ENCODE data around the gene IL11. TPM values are rescaled to one million over a fixed set of nuclear protein-coding genes. Genes with fewer than 3 reads are reported as not detected.
"Not testable (repeated sequence)": the region's sequence is repeated elsewhere in the genome, so short reads cannot be mapped to it uniquely, and the experiment has no call there.

Gene IL11
- total and polyA plus RNA-seq, 5 donors = not detected

DNA sequence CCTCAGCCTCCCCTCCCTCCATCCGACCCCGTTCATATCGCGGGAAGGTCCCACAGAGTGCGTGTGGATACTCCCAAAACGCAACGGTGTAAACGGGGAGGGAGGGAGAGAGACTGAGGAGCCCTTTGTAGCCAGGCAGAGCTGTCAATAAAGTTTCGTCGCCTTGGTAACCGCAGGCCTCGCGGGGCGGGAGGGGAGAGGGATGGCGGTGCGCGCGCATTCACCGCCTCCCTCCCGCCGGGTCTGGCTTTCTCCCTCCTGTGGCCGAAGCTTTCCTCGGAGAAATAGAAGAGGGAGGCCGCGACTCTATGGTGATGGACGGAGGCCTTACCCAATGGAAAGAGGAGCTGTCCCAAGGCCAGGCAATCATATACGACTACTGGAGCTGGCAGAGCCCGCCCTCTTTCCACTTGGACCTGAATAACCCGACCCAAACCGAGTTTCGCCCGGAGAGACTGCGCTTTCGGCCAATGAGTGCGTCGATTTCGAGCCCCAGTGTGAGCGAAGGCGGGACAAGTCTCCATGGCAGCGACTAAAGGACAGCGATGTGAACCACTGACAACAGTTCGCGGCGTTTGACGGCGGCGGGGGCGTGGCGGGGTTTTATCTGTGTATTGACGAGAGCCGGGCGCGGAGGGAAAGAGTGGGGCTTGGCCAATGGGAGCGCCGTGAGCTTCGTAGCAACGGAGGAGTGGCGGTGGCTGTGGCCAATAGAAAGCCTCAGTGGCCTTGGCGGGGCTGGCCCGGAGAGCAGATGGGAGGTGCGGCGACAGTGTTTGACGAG, 31.0 kb downstream of the IL11 start, which contains the start of gene KMT5C:
Gene KMT5C (plus strand): TSS at position 772 of the 784 bp plus-strand sequence. CDS start 2,061 bp downstream, outside the sequence.
- intact Hi-C loops (cut with DNase I) = no loop called here
- DNase-seq = peak; percentile 100
- no peaks in the 10 kb centered on the region for H3K27me3 ChIP-seq (ENCODE audit: control insufficient read depth, insufficient read depth)
- peak; percentile 96 for ATAC-seq
- peaks cover 5% of the 10 kb centered on the region for H3K4me1 ChIP-seq (ENCODE audit: control insufficient read depth, insufficient read depth, low read length)
- peak within 1 kb of the TSS; percentile 85 for H3K27ac ChIP-seq (ENCODE audit: low read length)
- under 1% methylated on average over 63 of the region's 63 CpGs for WGBS
- peak within 1 kb of the TSS; percentile 93 for H3K4me3 ChIP-seq (ENCODE audit: low read length)
- no peaks in the 10 kb centered on the region for H3K9me3 ChIP-seq (ENCODE audit: control insufficient read depth, low read length)

DNA sequence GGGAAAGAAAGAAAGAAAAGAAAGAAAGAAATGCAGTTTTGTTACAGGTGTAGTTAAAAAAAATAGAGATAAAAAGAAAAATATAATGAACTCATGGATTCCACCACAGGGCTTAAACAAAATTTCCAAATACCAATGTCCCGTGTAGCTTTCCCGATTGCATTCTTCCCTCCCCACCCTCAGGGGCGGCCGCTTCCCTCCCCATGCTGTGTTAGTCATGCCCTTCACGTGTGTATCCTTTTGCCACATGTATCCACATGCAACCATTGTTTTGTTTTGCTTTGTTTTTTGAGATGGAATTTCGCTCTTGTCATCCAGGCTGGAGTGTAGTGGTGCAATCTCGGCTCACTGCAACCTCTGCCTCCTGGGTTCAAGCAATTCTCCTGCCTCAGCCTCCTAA, 34.2 kb downstream of the IL11 start:
- WGBS = 79% methylated on average over 7 of the region's 7 CpGs
- ATAC-seq = no peak
- no peaks in the 10 kb centered on the region for H3K9me3 ChIP-seq (ENCODE audit: control insufficient read depth, low read length)
- no peak for DNase-seq
- H3K27ac ChIP-seq (ENCODE audit: low read length) = no peak overlapping the region
- intact Hi-C loops (cut with DNase I) = no loop called here
- peaks cover 5% of the 10 kb centered on the region for H3K4me1 ChIP-seq (ENCODE audit: control insufficient read depth, insufficient read depth, low read length)
- no peak overlapping the region for H3K4me3 ChIP-seq (ENCODE audit: low read length)
- no peaks in the 10 kb centered on the region for H3K27me3 ChIP-seq (ENCODE audit: control insufficient read depth, insufficient read depth)

DNA sequence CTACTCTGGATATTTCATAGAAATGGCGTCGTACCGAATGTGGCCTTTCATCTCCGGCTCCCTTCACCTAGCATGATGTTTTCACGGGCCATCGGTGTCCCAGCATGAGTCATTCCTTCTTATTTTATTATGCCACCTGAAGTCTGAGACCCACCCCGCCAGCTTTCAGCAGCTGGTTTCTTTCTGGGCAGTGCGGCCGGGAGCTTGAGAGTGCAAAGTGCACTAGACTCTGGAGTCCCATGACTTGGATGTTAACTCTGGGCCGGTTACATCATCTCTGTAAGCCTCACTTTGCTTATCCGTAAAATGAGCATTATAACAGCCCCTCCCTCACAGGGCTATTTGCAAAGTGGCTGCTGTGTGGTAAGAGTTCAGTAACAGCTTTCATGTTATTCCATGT, 36.4 kb downstream of the IL11 start:
- no peak overlapping the region for H3K27ac ChIP-seq (ENCODE audit: low read length)
- no peaks in the 10 kb centered on the region for H3K27me3 ChIP-seq (ENCODE audit: control insufficient read depth, insufficient read depth)
- no peaks in the 10 kb centered on the region for H3K9me3 ChIP-seq (ENCODE audit: control insufficient read depth, low read length)
- ATAC-seq = no peak
- DNase-seq = no peak
- H3K4me3 ChIP-seq (ENCODE audit: low read length) = no peak overlapping the region
- WGBS = 79% methylated on average over 11 of the region's 11 CpGs
- intact Hi-C loops (cut with DNase I) = no loop called here
- H3K4me1 ChIP-seq (ENCODE audit: control insufficient read depth, insufficient read depth, low read length) = no peaks in the 10 kb centered on the region

DNA sequence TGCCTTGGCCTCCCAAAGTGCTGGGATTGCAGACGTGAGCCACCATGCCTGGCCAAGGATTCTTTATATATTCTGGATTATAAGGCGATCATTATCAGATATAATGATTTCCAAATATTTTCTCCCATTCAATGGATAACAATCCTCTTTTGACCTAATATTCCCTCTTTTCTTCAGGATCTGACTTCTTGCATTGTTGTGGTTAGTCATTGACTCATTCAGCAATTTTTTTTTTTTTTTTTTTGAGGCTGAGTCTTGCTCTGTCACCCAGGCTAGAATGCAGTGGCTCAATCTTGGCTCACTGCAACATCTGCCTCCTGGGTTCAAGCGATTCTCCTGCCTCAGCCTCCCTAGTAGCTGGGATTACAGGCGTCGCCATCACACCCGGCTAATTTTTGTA, 40.5 kb downstream of the IL11 start:
- intact Hi-C loops (cut with DNase I) = not testable (repeated sequence)

DNA sequence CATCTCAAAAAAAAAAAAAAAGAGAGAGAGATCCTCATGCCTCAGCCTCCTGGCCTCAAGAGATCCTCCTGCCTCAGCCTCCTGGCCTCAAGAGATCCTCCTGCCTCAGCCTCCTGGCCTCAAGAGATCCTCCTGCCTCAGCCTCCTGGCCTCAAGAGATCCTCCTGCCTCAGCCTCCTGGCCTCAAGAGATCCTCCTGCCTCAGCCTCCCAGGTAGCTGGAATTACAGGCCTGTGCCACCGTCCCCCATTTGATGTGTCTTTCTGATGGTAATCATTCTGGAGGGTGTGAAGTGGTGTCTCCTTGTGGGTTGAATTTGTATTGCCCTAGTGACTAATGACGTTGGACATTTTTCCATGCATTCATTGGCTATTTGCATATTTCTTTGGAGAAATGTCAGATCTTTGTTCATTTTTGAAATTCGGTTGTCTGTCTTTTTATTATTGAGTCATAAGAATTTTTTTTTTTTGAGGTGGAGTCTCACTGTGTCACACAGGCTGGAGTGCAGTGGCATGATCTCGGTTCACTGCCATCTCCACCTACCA, 41.4 kb downstream of the IL11 start:
- ATAC-seq; H3K4me1 ChIP-seq (ENCODE audit: control insufficient read depth, insufficient read depth, low read length); DNase-seq; H3K4me3 ChIP-seq (ENCODE audit: low read length); H3K27me3 ChIP-seq (ENCODE audit: control insufficient read depth, insufficient read depth); H3K9me3 ChIP-seq (ENCODE audit: control insufficient read depth, low read length); intact Hi-C loops (cut with DNase I); H3K27ac ChIP-seq (ENCODE audit: low read length): not testable (repeated sequence)
- WGBS = 68% methylated on average over 4 of the region's 4 CpGs

More for the DNA sequence above, 40.5 kb downstream of the IL11 start:
- not testable (repeated sequence) for H3K4me1 ChIP-seq (ENCODE audit: control insufficient read depth, insufficient read depth, low read length); DNase-seq; H3K27me3 ChIP-seq (ENCODE audit: control insufficient read depth, insufficient read depth); H3K27ac ChIP-seq (ENCODE audit: low read length); H3K9me3 ChIP-seq (ENCODE audit: control insufficient read depth, low read length); H3K4me3 ChIP-seq (ENCODE audit: low read length); ATAC-seq
- WGBS = 90% methylated on average over 6 of the region's 6 CpGs

DNA sequence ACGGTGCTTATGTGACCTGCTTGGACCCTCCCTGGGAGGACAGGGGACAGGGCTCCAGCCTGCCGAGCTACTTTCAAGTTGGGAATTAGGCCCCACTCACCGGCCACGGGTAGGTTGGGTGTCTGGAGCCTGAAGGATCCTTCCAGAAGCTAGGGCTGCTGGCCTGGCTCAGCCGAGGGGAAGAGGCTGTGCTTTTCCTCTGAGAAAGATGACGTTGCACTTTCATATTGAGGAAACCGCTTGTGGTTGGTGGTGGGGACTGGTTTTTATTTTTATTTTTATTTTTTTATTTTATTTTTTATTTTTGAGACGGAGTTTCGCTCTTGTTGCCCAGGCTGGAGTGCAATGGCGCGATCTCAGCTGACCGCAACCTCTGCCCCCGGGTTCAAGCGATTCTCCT, 45.1 kb downstream of the IL11 start, which contains the start of gene TMEM150B:
Gene TMEM150B (minus strand): TSS at position 170 of the 400 bp plus-strand sequence. CDS start 4,305 bp downstream, outside the sequence.
- H3K27ac ChIP-seq (ENCODE audit: low read length) = no peak within 1 kb of the TSS
- DNase-seq (peak in 1 of 3 donors; percentile 67), ATAC-seq (no peak)
- no peak within 1 kb of the TSS for H3K4me3 ChIP-seq (ENCODE audit: low read length)
- H3K27me3 ChIP-seq (ENCODE audit: control insufficient read depth, insufficient read depth) = no peaks in the 10 kb centered on the region
- no peaks in the 10 kb centered on the region for H3K9me3 ChIP-seq (ENCODE audit: control insufficient read depth, low read length)
- 69% methylated on average over 14 of the region's 14 CpGs for WGBS
- intact Hi-C loops (cut with DNase I) = no loop called here
- no peaks in the 10 kb centered on the region for H3K4me1 ChIP-seq (ENCODE audit: control insufficient read depth, insufficient read depth, low read length)

DNA sequence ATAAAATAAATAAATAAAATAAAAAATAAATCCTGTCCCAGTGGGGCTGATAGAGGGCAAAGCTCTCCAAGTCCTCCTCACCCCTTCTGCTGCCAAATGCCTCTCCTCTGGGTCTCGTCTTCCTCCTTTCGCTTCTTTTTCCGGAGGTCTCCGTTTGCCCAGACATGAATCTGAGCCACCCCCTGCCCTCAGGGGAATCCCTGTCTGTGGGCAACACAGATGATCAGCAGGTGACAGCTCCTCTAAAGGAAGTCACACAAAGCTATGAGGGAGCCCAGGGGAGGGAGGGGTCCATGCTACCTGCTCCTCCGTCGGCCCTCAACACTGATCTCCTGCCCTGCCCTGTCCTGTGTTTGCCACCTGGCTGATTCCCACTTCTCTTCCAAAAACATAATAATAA, 45.6 kb downstream of the IL11 start:
- 78% methylated on average over 6 of the region's 6 CpGs for WGBS
- H3K4me3 ChIP-seq (ENCODE audit: low read length) = no peak overlapping the region
- intact Hi-C loops (cut with DNase I) = no loop called here

DNA sequence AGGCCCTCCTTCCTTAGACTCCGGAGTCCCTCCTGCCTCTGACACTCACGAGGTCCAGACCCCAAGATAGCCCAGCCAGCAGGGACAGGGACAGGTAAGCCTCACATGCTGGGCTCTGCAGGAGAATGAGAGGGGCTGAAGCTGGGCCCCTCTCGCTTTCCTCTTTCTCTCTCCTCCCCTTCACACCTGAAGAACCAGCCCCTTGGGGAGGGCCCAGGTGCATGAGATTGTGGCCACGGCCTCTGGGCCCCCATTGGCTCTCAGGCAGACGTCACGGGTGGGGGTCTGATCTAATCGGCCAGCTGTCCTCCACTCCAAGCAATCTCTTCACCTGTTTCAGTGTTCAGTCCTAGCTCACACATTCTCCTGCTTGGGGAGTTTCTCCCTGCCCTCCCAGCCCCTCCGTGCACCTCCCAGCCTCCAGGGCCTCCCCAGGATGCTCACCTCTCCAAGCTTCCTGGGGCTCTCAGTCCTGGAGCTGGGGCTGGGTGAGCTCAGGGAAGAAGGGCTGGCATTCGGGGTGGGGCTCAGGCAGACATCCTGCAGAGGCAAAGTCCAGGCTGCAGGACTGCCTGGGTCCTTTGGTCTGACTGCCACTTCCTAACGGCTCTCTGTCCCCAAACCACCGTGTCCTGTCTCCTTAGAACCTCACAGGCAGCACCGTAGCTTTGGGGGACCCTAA, 47.9 kb downstream of the IL11 start:
- ATAC-seq = no peak
- 55% methylated on average over 12 of the region's 12 CpGs for WGBS
- H3K27ac ChIP-seq (ENCODE audit: low read length) = no peak overlapping the region
- no peak for DNase-seq
- intact Hi-C loops (cut with DNase I) = no loop called here
- no peaks in the 10 kb centered on the region for H3K9me3 ChIP-seq (ENCODE audit: control insufficient read depth, low read length)
- no peaks in the 10 kb centered on the region for H3K4me1 ChIP-seq (ENCODE audit: control insufficient read depth, insufficient read depth, low read length)
- no peak overlapping the region for H3K4me3 ChIP-seq (ENCODE audit: low read length)
- H3K27me3 ChIP-seq (ENCODE audit: control insufficient read depth, insufficient read depth) = no peaks in the 10 kb centered on the region

More for the DNA sequence above, 45.6 kb downstream of the IL11 start:
- no peaks in the 10 kb centered on the region for H3K27me3 ChIP-seq (ENCODE audit: control insufficient read depth, insufficient read depth)
- ATAC-seq (no peak), DNase-seq (no peak)
- no peaks in the 10 kb centered on the region for H3K9me3 ChIP-seq (ENCODE audit: control insufficient read depth, low read length)
- no peak overlapping the region for H3K27ac ChIP-seq (ENCODE audit: low read length)
- no peaks in the 10 kb centered on the region for H3K4me1 ChIP-seq (ENCODE audit: control insufficient read depth, insufficient read depth, low read length)

DNA sequence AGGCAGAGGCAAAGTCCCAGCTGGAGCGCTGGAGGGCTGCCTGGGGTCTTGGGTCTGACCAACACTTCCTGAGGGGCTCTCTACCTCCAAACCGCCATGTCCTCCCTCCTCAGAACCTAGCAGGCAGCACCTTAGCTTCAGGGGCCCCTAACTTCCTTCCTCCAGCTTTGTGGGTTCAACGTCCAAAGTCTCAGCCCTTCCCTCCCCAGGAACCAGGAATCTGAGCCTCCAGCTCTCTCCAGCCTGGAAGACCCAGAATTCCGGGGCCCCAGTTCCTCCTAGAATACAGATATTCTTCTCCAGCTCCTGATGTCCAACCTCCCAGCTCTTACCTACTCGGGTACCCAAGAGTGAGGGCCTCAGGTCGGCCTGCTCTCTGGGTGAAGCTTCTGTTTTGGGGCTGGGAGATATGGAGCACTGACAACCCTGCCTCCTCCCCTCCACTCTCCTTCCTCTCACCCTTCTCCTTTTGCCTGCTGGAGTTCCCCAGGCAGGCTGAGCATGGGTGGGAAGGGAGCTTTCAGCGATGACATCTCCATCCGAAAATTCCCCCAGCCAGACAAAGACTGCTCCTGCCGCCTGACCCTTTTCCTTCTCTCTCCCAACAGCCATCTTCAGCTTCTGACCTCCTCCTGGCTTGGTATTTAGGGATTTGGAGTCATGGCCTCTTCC, 48.7 kb downstream of the IL11 start:
- WGBS = 67% methylated on average over 9 of the region's 9 CpGs
- DNase-seq (no peak), ATAC-seq (peak in 1 of 2 donors; percentile 12)

DNA sequence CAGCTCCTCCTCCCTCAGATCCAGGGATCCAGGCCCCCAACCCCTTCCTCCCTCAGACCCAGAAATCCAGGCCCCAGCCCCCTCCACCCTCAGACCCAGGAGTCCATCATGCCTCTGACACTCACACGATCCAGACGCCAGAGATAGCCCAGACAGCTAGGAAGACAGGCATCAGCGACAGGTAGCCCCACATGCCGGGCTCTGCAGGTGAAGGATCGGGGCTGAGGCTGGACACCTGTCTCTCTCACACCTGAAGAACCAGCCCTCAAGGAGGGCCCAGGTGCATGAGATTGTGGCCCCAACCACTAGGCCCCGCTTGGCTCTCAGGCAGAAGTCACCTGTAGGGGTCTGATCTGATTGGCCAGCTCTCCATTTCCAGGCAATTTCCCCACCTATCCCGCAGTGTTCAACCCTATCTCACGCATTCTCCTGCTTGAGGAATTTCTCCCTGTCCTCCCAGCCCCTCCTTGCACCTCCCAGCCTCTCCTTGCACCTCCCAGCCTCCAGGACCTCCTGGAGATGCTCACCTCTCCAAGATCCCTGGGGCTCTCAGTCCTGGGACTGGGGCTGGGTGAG, 49.3 kb downstream of the IL11 start:
- intact Hi-C loops (cut with DNase I) = no loop called here
- Histone ChIP-seq H3K27ac (ENCODE audit: low read length) (no peak overlapping the region), H3K4me1 (ENCODE audit: control insufficient read depth, insufficient read depth, low read length) (no peaks in the 10 kb centered on the region), H3K4me3 (ENCODE audit: low read length) (no peak overlapping the region), H3K9me3 (ENCODE audit: control insufficient read depth, low read length) (no peaks in the 10 kb centered on the region), H3K27me3 (ENCODE audit: control insufficient read depth, insufficient read depth) (no peaks in the 10 kb centered on the region)
- ATAC-seq (no peak), DNase-seq (no peak)
- 81% methylated on average over 8 of the region's 8 CpGs for WGBS

More for the DNA sequence above, 48.7 kb downstream of the IL11 start:
- Histone ChIP-seq H3K4me3 (ENCODE audit: low read length) (no peak overlapping the region), H3K27ac (ENCODE audit: low read length) (no peak overlapping the region), H3K27me3 (ENCODE audit: control insufficient read depth, insufficient read depth) (no peaks in the 10 kb centered on the region), H3K4me1 (ENCODE audit: control insufficient read depth, insufficient read depth, low read length) (no peaks in the 10 kb centered on the region), H3K9me3 (ENCODE audit: control insufficient read depth, low read length) (no peaks in the 10 kb centered on the region)
- intact Hi-C loops (cut with DNase I) = no loop called here
